CD4-positive, alpha-beta T cell treated with Interleukin-4 for 4 hours (primary cell): ENCODE measurements around the gene IFITM5.

ENCODE experiments used
- DNase-seq: peaks from one replicate; pipeline ENCODE4 v3.0.0-alpha.2; 2020

The IFITM5 gene

GRCh38 chr11:282171-282570 lies 17.2 kb downstream of the IFITM5 start:
- DNase-seq = no peak

- no peak for DNase-seq
Observed at GRCh38 chr11:281486-282161, 17.7 kb downstream of the IFITM5 start.

- DNase-seq = peak; percentile 18
Observed at GRCh38 chr11:280706-281485, 18.4 kb downstream of the IFITM5 start.

DNA sequence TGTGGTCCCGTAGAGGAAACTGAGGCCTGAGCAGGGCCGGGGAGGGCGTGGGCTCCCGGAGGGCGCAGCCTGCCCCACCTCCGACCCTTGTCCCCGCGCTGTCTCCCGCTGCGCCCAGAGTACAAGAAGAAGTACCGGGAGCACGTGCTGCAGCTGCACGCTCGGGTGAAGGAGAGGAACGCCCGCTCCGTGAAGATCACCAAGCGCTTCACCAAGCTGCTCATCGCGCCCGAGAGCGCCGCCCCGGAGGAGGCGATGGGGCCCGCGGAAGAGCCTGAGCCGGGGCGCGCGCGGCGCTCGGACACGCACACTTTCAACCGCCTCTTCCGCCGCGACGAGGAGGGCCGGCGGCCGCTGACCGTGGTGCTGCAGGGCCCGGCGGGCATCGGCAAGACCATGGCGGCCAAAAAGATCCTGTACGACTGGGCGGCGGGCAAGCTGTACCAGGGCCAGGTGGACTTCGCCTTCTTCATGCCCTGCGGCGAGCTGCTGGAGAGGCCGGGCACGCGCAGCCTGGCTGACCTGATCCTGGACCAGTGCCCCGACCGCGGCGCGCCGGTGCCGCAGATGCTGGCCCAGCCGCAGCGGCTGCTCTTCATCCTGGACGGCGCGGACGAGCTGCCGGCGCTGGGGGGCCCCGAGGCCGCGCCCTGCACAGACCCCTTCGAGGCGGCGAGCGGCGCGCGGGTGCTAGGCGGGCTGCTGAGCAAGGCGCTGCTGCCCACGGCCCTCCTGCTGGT lies 19.2 kb downstream of the IFITM5 start:
- peak; percentile 32 for DNase-seq

DNA sequence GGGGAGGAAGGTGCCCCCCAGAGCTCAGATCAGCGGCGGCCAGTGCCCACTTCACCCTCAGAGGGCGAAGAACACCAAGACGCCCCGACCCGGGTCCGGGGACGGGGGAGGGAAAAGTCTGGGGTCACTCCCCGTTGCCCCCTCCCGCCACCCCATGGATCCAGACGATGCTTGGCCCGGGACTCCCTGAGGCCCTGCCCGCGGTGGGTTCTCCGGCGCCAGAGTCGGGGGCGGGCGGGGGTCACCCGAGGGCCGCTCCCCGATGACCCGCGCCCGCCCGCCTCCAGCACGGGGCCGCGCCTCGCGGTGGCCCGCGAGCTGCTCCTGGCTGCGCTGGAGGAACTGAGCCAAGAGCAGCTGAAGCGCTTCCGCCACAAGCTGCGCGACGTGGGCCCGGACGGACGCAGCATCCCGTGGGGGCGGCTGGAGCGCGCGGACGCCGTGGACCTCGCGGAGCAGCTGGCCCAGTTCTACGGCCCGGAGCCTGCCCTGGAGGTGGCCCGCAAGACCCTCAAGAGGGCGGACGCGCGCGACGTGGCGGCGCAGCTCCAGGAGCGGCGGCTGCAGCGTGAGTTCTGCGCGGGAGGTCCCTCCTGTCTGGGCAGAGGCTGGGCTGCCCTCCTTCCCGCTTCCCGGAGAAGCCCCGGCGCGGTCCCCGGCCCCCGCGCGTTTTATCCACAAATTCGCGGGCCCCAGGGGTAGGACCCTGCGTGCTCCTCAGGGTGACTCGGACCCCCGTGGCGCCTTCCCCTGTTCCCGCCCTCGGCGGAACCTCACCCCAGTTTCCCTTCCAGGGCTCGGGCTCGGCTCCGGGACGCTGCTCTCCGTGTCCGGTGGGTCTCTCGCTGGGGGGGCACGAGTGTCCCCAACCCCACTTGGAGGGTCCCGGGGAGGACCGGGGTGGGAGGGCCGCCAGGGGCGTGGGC lies 20.0 kb downstream of the IFITM5 start:
- no peak for DNase-seq

DNA sequence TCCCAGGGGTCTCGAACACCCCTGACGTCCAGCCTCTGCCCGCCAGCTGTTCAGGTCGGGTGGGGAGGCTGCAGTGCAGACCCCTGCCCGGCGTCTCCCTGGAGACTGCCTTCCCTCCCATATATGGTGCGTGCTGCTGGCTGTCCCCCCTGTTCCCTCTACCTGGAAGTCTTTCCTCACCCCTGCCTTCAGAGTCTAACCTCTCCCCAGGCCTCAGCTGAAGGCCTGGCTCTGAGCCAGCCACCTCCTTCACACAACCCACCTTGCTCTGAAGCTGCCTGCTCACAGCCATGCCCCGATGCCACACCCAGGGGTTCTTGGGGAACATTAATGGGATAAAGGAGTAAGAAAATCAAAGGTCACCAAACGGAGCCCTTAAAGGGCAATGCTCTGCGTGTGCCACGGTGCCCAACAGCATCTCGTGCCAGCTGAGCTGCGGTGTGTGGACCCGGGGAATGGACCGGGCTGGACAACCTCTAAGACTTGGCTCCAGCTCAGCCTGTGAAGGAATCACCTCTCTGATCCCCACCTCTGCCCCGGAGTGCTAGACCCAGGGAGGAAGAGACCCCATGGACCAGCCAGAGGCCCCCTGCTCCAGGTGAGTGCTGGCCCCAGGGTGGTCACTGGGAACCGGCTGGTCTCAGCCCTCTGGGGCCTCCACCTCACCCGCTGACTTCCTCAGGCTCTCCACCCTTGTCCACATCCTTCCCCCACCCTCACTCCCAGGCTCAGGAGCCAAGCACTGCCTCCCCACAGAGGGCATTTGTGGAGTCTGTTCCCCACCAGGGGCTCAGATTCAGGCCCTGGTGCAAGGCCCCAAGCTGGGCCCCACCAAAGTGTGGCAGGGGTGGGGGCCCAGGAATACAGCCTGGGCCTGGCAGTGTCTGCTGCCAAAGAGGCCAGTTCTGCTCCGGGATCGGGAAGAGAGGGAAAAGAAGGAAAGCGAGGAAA lies 21.1 kb downstream of the IFITM5 start, which contains the start of gene NLRP6:
Gene NLRP6 (plus strand): TSS at position 407 of the 951 bp plus-strand sequence. CDS start 163 bp downstream, at position 570.
- no peak for DNase-seq

DNA sequence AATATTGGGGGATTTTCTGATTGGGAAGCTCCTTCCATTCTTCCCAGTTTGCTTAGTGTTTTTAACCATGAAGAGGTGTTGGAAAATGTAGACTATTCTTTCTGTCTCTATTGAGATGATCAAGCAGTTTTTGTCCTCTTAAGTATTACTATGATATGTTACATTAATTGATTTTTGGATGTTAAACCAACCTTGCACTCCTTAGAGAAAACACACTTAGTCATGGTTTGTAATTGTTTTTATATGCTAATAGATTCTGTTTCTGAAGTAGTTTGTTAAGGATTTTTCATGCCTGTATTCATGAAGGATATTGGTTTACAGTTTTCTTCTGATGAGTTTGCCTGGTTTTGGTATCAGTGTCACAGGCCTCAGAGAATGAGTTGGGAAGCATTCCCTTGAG lies 23.1 kb downstream of the IFITM5 start:
- no peak for DNase-seq

- no peak for DNase-seq
Observed at GRCh38 chr11:272931-273198, 26.5 kb downstream of the IFITM5 start.

- no peak for DNase-seq
Observed at GRCh38 chr11:272195-272930, 27.0 kb downstream of the IFITM5 start.

- DNase-seq = no peak
Observed at GRCh38 chr11:271319-271715, 28.0 kb downstream of the IFITM5 start.

GRCh38 chr11:270451-271318 lies 28.6 kb downstream of the IFITM5 start:
- no peak for DNase-seq

- peak; percentile 81 for DNase-seq
Observed at GRCh38 chr11:269146-269890, 30.0 kb downstream of the IFITM5 start.

GRCh38 chr11:268716-269145 lies 30.6 kb downstream of the IFITM5 start:
- DNase-seq = peak; percentile 56

DNA sequence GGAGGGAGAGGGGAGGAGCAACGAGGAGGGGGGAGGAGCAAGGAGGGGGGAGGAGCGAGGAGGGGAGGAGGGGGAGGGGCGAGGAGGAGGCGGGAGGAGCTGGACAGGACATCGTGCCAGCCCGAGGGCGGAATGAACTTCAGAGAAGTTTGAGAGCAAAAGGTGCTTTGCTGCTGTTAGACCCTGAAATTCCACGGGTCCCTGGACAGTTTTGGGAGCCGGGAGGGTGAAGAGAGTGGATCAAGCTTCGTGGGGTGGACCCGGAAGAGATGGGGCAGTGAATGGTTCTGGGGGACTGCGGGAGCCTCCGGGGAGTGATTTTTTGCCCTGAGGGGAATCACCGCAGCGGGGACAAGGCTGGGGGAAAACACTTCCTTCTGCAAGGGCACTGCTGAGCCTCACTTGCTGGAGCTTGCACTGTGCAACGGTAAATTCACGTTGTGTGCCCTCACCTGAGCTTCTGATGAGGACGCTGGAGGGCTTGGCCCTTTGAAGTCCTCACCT lies 31.8 kb downstream of the IFITM5 start:
- DNase-seq = peak; percentile 36

DNA sequence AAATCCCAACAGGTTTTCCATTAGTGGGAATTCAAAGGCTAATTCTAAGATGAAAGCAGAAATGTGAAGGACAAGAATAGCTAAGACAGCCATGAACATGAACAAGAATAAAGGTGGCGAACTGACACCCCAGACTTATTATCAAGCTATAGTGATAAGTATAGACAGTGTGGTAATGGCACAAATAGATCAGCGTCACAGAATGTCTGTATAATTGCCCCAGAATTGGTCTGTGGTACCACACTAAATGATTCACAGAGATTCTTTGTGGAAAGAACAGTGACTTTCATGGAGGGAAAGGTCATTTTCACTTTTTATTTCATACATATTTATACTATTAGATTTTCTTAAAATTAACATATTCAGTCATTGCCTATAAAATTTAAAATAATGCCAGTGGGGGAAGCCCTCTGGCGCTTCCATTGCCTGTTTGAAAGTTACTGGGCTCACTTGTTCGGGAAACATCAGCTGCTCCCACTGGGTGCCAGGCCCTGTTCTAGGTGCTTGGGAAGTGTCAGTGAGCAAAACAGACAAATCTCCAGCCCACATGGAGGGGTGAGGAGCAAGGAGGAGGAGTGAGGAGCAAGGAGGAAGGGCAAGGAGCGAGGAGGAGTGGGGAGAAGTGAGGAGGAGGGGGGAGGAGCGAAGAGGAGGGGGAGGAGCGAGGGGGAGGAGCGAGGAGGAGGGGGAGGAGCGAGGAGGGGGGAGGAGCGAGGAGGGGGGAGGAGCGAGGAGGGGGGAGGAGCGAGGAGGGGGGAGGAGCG lies 32.5 kb downstream of the IFITM5 start:
- peak; percentile 40 for DNase-seq

DNA sequence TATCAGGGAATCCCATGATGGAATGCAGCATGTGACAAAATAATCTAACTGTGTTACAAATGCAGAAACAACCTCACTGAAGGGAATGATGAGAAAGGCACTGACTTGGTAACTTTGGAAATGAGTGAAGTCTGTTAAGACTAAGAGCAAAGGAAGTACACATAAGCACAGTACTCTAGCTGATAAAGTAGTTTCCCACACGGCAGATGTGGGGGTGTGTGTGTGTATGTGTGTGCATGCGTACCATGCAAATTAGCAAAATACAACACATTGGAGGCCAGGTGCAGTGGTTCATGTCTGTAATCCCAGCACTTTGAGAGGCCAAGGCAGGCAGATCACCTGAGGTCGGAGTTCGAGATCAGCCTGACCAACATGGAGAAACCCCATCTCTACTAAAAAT lies 37.7 kb downstream of the IFITM5 start:
- no peak for DNase-seq

DNA sequence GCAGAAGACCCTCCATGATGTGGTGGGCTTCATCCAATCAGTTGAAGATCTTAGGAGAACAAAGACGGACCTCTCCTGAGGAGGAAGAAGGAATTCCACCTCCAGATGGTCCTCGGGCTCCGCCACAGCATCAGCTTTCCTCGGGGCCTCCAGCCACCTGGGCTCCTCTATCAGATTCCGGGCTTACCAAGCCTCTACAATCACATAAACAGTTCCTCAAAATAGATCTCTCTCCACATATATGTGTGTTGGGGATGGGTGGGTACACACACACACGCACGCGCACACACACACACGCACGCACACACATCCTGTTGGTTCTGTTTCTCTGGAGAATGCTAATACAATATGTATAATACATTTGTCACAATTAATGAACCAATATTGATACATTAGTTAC lies 39.9 kb downstream of the IFITM5 start:
- DNase-seq = no peak
